H1 (cell line): ENCODE results near the gene PRRC2C. TPM values are rescaled to one million over a fixed set of nuclear protein-coding genes. Genes with fewer than 3 reads are reported as not detected.
"Not testable (repeated sequence)": the region's sequence is repeated elsewhere in the genome, so short reads cannot be mapped to it uniquely, and the experiment has no call there.

Experiments
- CTCF ChIA-PET: fragments of 300-600 bp; sonication (Branson Sonifier 250); formaldehyde crosslinking; loops from one replicate; lab custom pipeline; 2021; ENCODE audit not compliant: partially characterized antibody; lab: Charles Lee
- POLR2A ChIA-PET: fragments of 300-600 bp; sonication (Branson Sonifier 250); formaldehyde crosslinking; loops from one replicate; lab custom pipeline; 2021; ENCODE audit warnings: inconsistent platforms; ENCODE audit not compliant: partially characterized antibody; lab: Charles Lee
- DNase-seq, 2 experiments: peaks; one replicate each; pipeline versions ENCODE4 v3.0.0 to v3.0.0-alpha.2; 2010 to 2022; ENCODE audit warnings: low spot score in 2 of 2, low read depth in 1 of 2, mixed read lengths in 1 of 2
- FAIRE-seq: peaks from 2 replicates; lab custom pipeline; 2011; peaks lifted over from hg19 to GRCh38; lab: Jason Lieb, UNC
- H2AFZ ChIP-seq: 2 replicates; pipeline ENCODE4 v1.8.1; 2012; ENCODE audit warnings: low read length, inconsistent platforms
- H2AK5ac ChIP-seq: 2 replicates; pipeline ENCODE4 v1.6.1; 2013; ENCODE audit warnings: low read depth, low read length
- H2BK120ac ChIP-seq: replicated peaks from 2 replicates; pipeline ENCODE3; 2013; ENCODE audit warnings: low read depth, low read length, inconsistent platforms
- H2BK12ac ChIP-seq: 2 replicates; pipeline ENCODE4 v1.6.1; 2013; ENCODE audit warnings: low read depth, low read length
- H2BK15ac ChIP-seq: 2 replicates; pipeline ENCODE4 v1.6.1; 2013; ENCODE audit warnings: low read length
- H2BK20ac ChIP-seq: 2 replicates; pipeline ENCODE4 v1.6.1; 2013; ENCODE audit warnings: low read length
- H2BK5ac ChIP-seq: 2 replicates; pipeline ENCODE4 v1.6.1; 2013; ENCODE audit warnings: low read depth, low read length
- H3K14ac ChIP-seq: 2 replicates; pipeline ENCODE4 v1.6.1; 2013; ENCODE audit warnings: inconsistent platforms; ENCODE audit not compliant: insufficient read length
- H3K18ac ChIP-seq: 2 replicates; pipeline ENCODE4 v1.6.1; 2013; ENCODE audit warnings: low read length; ENCODE audit errors: extremely low read depth
- H3K23ac ChIP-seq: 2 replicates; pipeline ENCODE4 v1.6.1; 2013; ENCODE audit warnings: inconsistent platforms; ENCODE audit not compliant: insufficient read length
- H3K23me2 ChIP-seq: 2 replicates; pipeline ENCODE4 v1.6.1; 2013; ENCODE audit warnings: low read depth, low read length
- H3K27ac ChIP-seq: 2 replicates; pipeline ENCODE4 v1.6.1; 2011; ENCODE audit warnings: low read depth, low read length, inconsistent platforms
- H3K27me3 ChIP-seq, 4 experiments: replicated peaks in 1 of 4; 1 replicate in 1 of 4; 2 replicates in 3 of 4; pipeline versions ENCODE4 v1.6.1 to v1.8.1; 2011 to 2013; ENCODE audit warnings: low read length in 3 of 4, mild to moderate bottlenecking in 3 of 4, inconsistent platforms in 2 of 4, mixed read lengths in 2 of 4, moderate library complexity in 1 of 4; ENCODE audit not compliant: control insufficient read depth in 3 of 4, insufficient read depth in 3 of 4; ENCODE audit errors: extremely low read depth in 1 of 4
- H3K36me3 ChIP-seq, 4 experiments: 2 replicates each; pipeline versions ENCODE4 v1.6.1 to v1.8.1; 2011 to 2013; ENCODE audit warnings: mild to moderate bottlenecking in 4 of 4, low read length in 3 of 4, moderate library complexity in 2 of 4, control low read depth in 1 of 4, inconsistent platforms in 1 of 4; ENCODE audit not compliant: insufficient read depth in 4 of 4, control insufficient read depth in 2 of 4
- H3K4ac ChIP-seq: replicated peaks from 2 replicates; pipeline ENCODE3; 2013; ENCODE audit warnings: low read length, low read depth, mixed read lengths, inconsistent platforms; ENCODE audit not compliant: insufficient read length
- H3K4me1 ChIP-seq, 4 experiments: replicated peaks in 1 of 4; 1 replicate in 1 of 4; 2 replicates in 3 of 4; pipeline versions ENCODE4 v1.6.1 to v1.8.1; 2011 to 2013; ENCODE audit warnings: low read length in 3 of 4, inconsistent platforms in 2 of 4, mixed read lengths in 1 of 4; ENCODE audit not compliant: insufficient read depth in 4 of 4, control insufficient read depth in 3 of 4
- H3K4me2 ChIP-seq, 2 experiments: 2 replicates each; pipeline versions ENCODE4 v1.6.1 to v1.8.1; 2011 to 2013; ENCODE audit warnings: low read depth in 2 of 2, low read length in 2 of 2, control low read depth in 1 of 2, inconsistent platforms in 1 of 2, mild to moderate bottlenecking in 1 of 2; ENCODE audit not compliant: insufficient read depth in 1 of 2
- H3K4me3 ChIP-seq, 4 experiments: fragments of 200-600, 300-600 bp in 1 of 4; sonication (generic), shearing (Covaris generic), sonication (Bioruptor Twin) in 1 of 4; 2 replicates each; pipeline versions ENCODE4 v1.5.1 to v1.8.1; 2011 to 2016; ENCODE audit warnings: low read length in 4 of 4, low read depth in 3 of 4, control low read depth in 2 of 4, inconsistent platforms in 2 of 4, mild to moderate bottlenecking in 2 of 4, mixed read lengths in 1 of 4, moderate library complexity in 1 of 4; ENCODE audit not compliant: insufficient read depth in 2 of 4; ENCODE audit errors: extremely low read depth in 1 of 4
- H3K56ac ChIP-seq: replicated peaks from 2 replicates; pipeline ENCODE3; 2013; ENCODE audit warnings: low read depth, mild to moderate bottlenecking, mixed read lengths, low read length, inconsistent platforms; ENCODE audit not compliant: insufficient read length
- H3K79me1 ChIP-seq: 2 replicates; pipeline ENCODE4 v1.6.1; 2013; ENCODE audit warnings: low read depth, low read length, control low read depth
- H3K79me2 ChIP-seq, 2 experiments: 2 replicates each; pipeline versions ENCODE4 v1.6.1 to v1.8.1; 2012 to 2013; ENCODE audit warnings: low read length in 2 of 2, mild to moderate bottlenecking in 2 of 2, inconsistent platforms in 1 of 2; ENCODE audit not compliant: insufficient read depth in 2 of 2, control insufficient read depth in 1 of 2
- H3K9ac ChIP-seq, 4 experiments: replicated peaks in 1 of 4; 1 replicate in 1 of 4; 2 replicates in 3 of 4; pipeline versions ENCODE4 v1.6.1 to v1.8.1; 2011 to 2013; ENCODE audit warnings: low read depth in 3 of 4, low read length in 3 of 4, control low read depth in 2 of 4, mild to moderate bottlenecking in 2 of 4, moderate library complexity in 2 of 4, inconsistent platforms in 1 of 4; ENCODE audit errors: extremely low read depth in 1 of 4
- H3K9me3 ChIP-seq, 2 experiments: 2 replicates each; pipeline versions ENCODE4 v1.6.1 to v1.8.1; 2012 to 2013; ENCODE audit warnings: mild to moderate bottlenecking in 2 of 2, moderate library complexity in 2 of 2, control low read depth in 1 of 2, inconsistent platforms in 1 of 2, low read depth in 1 of 2, low read length in 1 of 2, mixed read lengths in 1 of 2; ENCODE audit not compliant: insufficient read depth in 2 of 2
- H4K20me1 ChIP-seq, 2 experiments: replicated peaks in 1 of 2; 2 replicates each; pipeline versions ENCODE3 to v1.8.1; 2011 to 2013; ENCODE audit warnings: inconsistent platforms in 2 of 2, low read length in 2 of 2, mild to moderate bottlenecking in 1 of 2; ENCODE audit not compliant: insufficient read depth in 2 of 2, control insufficient read depth in 1 of 2
- H4K5ac ChIP-seq: 2 replicates; pipeline ENCODE4 v1.6.1; 2013; ENCODE audit warnings: low read length, low read depth, mixed read lengths, inconsistent platforms; ENCODE audit not compliant: insufficient read length
- H4K8ac ChIP-seq: 2 replicates; pipeline ENCODE4 v1.8.0; 2013; ENCODE audit warnings: mild to moderate bottlenecking, moderate library complexity, low read length, inconsistent platforms; ENCODE audit not compliant: insufficient read depth; ENCODE audit errors: extremely low read depth
- H4K91ac ChIP-seq: replicated peaks from 2 replicates; pipeline ENCODE3; 2013; ENCODE audit warnings: low read length, mixed read lengths, inconsistent platforms; ENCODE audit not compliant: insufficient read length
- WGBS, 2 experiments: shearing (Covaris generic) in 1 of 2; methylation state at CpG; one replicate each; pipeline versions ENCODE4 v1.1.6 to v1.1.7; 2013 to 2015; ENCODE audit warnings: low lambda C conversion rate in 2 of 2, mixed read lengths in 2 of 2, inconsistent platforms in 1 of 2, low coverage in 1 of 2, missing lambda C conversion rate in 1 of 2; ENCODE audit not compliant: insufficient replicate concordance in 2 of 2, insufficient coverage in 1 of 2, insufficient read length in 1 of 2; ENCODE audit errors: extremely low coverage in 1 of 2, missing lambda C conversion rate in 1 of 2; 5-methylcytosine and 5-hydroxymethylcytosine counted together
- polyA plus RNA-seq, 7 experiments: library from polyadenylated mRNA; depleted of rRNA in 3 of 7; stranded (reverse) in 5 of 7; unstranded in 2 of 7; fragments of >200 nt in 5 of 7; fragments of 200-250 nt in 2 of 7; gene quantifications; 1 replicate in 5 of 7; 2 replicates in 1 of 7; 4 replicates in 1 of 7; pipeline versions ENCODE4 v1.2.1 to v1.2.3, GENCODE V29; 2011 to 2013; ENCODE audit warnings: missing spikeins in 2 of 7, mixed read lengths in 2 of 7
- total RNA-seq: library from RNA; stranded (reverse); fragmentation: NEBNext Ultra II Directional; extraction: Animal tissue kit (Norgen Biotek cat#: 25700); gene quantifications from 2 replicates; pipeline ENCODE4 v1.2.1, GENCODE V29; 2021

Gene PRRC2C
- total and polyA plus RNA-seq, 2 of the 8 experiments (the other 6 are each of a cell fraction or from before 2014, with no cell fraction given): 125 to 264 TPM

- H3K4me3 ChIP-seq, H4K20me1 ChIP-seq, H3K9ac ChIP-seq, H3K27me3 ChIP-seq, H3K23ac ChIP-seq, H3K79me1 ChIP-seq, H3K4ac ChIP-seq, H3K4me1 ChIP-seq, FAIRE-seq, POLR2A ChIA-PET, H3K23me2 ChIP-seq, DNase-seq, H2BK120ac ChIP-seq, H3K4me2 ChIP-seq, H2BK5ac ChIP-seq, H4K8ac ChIP-seq, H3K79me2 ChIP-seq, H3K18ac ChIP-seq, H3K56ac ChIP-seq, H2AK5ac ChIP-seq, H3K14ac ChIP-seq, H3K9me3 ChIP-seq, H3K36me3 ChIP-seq, H4K5ac ChIP-seq, H4K91ac ChIP-seq, H2AFZ ChIP-seq, H2BK15ac ChIP-seq, H2BK12ac ChIP-seq, H2BK20ac ChIP-seq, H3K27ac ChIP-seq: not testable (repeated sequence)
- CTCF ChIA-PET: interaction anchor here (0.8 kb wide), 1 partner anchor 36 kb away, joined by 3 read pairs; no protein-coding TSS in a partner anchor
- WGBS, 2 experiments: 91% methylated on average over 14 of the region's 14 CpGs; no CpG with 5 or more reads in 1 of the 2 experiments
These were observed 130.0 kb downstream of the PRRC2C start for GRCh38 chr1:171615122-171615906.
